ENCODE results near the gene RASA2. TPM values are rescaled to one million over a fixed set of nuclear protein-coding genes. Genes with fewer than 3 reads are reported as not detected.
"Not testable (repeated sequence)": the region's sequence is repeated elsewhere in the genome, so short reads cannot be mapped to it uniquely, and the experiment has no call there.

RASA2 gene
- total and polyA plus RNA-seq, 8 donors: 3.2 to 10.7 (median 5.7) TPM

- no peak for DNase-seq
- ATAC-seq: no peak
- no peaks in the 10 kb centered on the region for H3K9me3 ChIP-seq
- no peak overlapping the region for H3K4me3 ChIP-seq
- no peaks in the 10 kb centered on the region for H3K27me3 ChIP-seq
- no peaks in the 10 kb centered on the region for H3K4me1 ChIP-seq
- FAIRE-seq: no peak
- no peaks in the 10 kb centered on the region for H3K36me3 ChIP-seq
- no peak for TF ChIP-seq CTCF (IDR thresholded peaks at IDR 0.05)
- intact Hi-C loops (cut with DNase I): no loop called here
- H3K27ac ChIP-seq: no peak overlapping the region
Measured at GRCh38 chr3:141469720-141470119, 17.1 kb upstream of the RASA2 start.

GRCh38 chr3:141471160-141471559 lies 15.7 kb upstream of the RASA2 start:
- no peak for TF ChIP-seq CTCF (IDR thresholded peaks at IDR 0.05)
- peak in 1 of 6 donors; percentile 23 for DNase-seq
- WGBS, 2 donors: 93 to 94% methylated on average over 5 of the region's 5 CpGs
- Histone ChIP-seq H3K4me3 (no peak overlapping the region), H3K9me3 (no peaks in the 10 kb centered on the region), H3K27me3 (no peaks in the 10 kb centered on the region), H3K27ac (no peak overlapping the region), H3K36me3 (no peaks in the 10 kb centered on the region), H3K4me1 (no peaks in the 10 kb centered on the region)
- no peak for FAIRE-seq
- intact Hi-C loops (cut with DNase I): no loop called here
- no peak for ATAC-seq

GRCh38 chr3:141476033-141476432 lies 10.8 kb upstream of the RASA2 start:
- no peak for FAIRE-seq
- intact Hi-C loops (cut with DNase I): loop anchor here in 1 of 3 donors (5.0 kb wide), 1 partner anchor 81 kb away; no protein-coding TSS in a partner anchor
- no peak for TF ChIP-seq CTCF (IDR thresholded peaks at IDR 0.05)
- Histone ChIP-seq H3K4me1 (no peaks in the 10 kb centered on the region), H3K27me3 (no peaks in the 10 kb centered on the region), H3K36me3 (no peaks in the 10 kb centered on the region), H3K9me3 (no peaks in the 10 kb centered on the region), H3K4me3 (no peak overlapping the region), H3K27ac (no peak overlapping the region)
- no peak for DNase-seq
- WGBS, 2 donors: 87 to 90% methylated on average over 2 of the region's 2 CpGs
- ATAC-seq: peak in 1 of 4 donors; percentile 19

GRCh38 chr3:141477224-141477623 lies 9.6 kb upstream of the RASA2 start:
- Histone ChIP-seq H3K4me3 (no peak overlapping the region), H3K4me1 (no peaks in the 10 kb centered on the region), H3K9me3 (no peaks in the 10 kb centered on the region), H3K36me3 (no peaks in the 10 kb centered on the region), H3K27ac (no peak overlapping the region), H3K27me3 (no peaks in the 10 kb centered on the region)
- FAIRE-seq: no peak
- TF ChIP-seq CTCF (IDR thresholded peaks at IDR 0.05): no peak
- peak in 3 of 4 donors; percentile 44 to 86 (median 52) for ATAC-seq
- intact Hi-C loops (cut with DNase I): loop anchor here in 1 of 3 donors (5.0 kb wide), 1 partner anchor 80 kb away; no protein-coding TSS in a partner anchor
- no peak for DNase-seq
- 88 to 91% methylated on average over 4 of the region's 4 CpGs for WGBS, 2 donors

GRCh38 chr3:141478139-141478538 lies 8.7 kb upstream of the RASA2 start:
- no peak for TF ChIP-seq CTCF (IDR thresholded peaks at IDR 0.05)
- H3K4me3 ChIP-seq: no peak overlapping the region
- no peak for ATAC-seq
- H3K27me3 ChIP-seq: no peaks in the 10 kb centered on the region
- no peaks in the 10 kb centered on the region for H3K36me3 ChIP-seq
- H3K27ac ChIP-seq: no peak overlapping the region
- no peaks in the 10 kb centered on the region for H3K4me1 ChIP-seq
- FAIRE-seq: no peak
- H3K9me3 ChIP-seq: no peaks in the 10 kb centered on the region
- WGBS, 2 donors: 86% methylated on average over 2 of the region's 2 CpGs
- no peak for DNase-seq
- intact Hi-C loops (cut with DNase I): loop anchor here in 1 of 3 donors (5.0 kb wide), 1 partner anchor 79 kb away; no protein-coding TSS in a partner anchor

- ATAC-seq, FAIRE-seq, DNase-seq, H3K36me3 ChIP-seq, H3K27me3 ChIP-seq, H3K4me1 ChIP-seq, H3K4me3 ChIP-seq, H3K9me3 ChIP-seq, H3K27ac ChIP-seq: not testable (repeated sequence)
- intact Hi-C loops (cut with DNase I): loop anchor here in 1 of 3 donors (5.0 kb wide), 1 partner anchor 78 kb away; no protein-coding TSS in a partner anchor
- WGBS, 2 donors: 75 to 78% methylated on average over 1 of the region's 1 CpG
Measured at GRCh38 chr3:141478840-141479239, 8.0 kb upstream of the RASA2 start.
